HG02938 (cell line): ENCODE measurements around the gene CHCHD3.

Experiments
- ATAC-seq: cut with Tn5 transposase; IDR thresholded peaks from one replicate; pipeline ENCODE4 v1.9.1; 2021; ENCODE audit warnings: mild to moderate bottlenecking, moderate library complexity; ENCODE audit not compliant: unreplicated experiment

The CHCHD3 gene

GRCh38 chr7:132755538-132756483, 326.1 kb downstream of the CHCHD3 start:
- no peak for ATAC-seq

- no peak for ATAC-seq
Observed at GRCh38 chr7:132752431-132752830, 329.5 kb downstream of the CHCHD3 start.

DNA sequence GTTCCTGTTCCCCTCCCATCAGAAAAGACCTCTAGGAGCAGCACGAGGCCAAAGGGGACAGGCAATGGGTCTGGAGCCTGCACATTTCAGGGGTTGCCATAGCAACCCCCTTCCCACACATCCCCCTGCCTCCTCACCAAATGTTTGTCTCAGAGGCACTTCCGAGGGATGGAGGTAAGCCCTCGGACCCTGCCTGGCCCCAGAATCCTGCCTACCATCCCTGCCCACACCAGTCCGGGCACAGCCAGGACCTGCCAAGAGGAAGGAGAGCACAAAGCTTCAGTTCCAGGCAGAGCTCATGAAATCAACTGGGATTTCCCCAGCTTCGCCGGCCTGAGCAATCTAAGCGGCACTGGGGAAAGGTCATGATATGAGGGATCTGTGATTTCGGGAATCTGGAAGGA, 330.6 kb downstream of the CHCHD3 start:
- ATAC-seq, result no peak

DNA sequence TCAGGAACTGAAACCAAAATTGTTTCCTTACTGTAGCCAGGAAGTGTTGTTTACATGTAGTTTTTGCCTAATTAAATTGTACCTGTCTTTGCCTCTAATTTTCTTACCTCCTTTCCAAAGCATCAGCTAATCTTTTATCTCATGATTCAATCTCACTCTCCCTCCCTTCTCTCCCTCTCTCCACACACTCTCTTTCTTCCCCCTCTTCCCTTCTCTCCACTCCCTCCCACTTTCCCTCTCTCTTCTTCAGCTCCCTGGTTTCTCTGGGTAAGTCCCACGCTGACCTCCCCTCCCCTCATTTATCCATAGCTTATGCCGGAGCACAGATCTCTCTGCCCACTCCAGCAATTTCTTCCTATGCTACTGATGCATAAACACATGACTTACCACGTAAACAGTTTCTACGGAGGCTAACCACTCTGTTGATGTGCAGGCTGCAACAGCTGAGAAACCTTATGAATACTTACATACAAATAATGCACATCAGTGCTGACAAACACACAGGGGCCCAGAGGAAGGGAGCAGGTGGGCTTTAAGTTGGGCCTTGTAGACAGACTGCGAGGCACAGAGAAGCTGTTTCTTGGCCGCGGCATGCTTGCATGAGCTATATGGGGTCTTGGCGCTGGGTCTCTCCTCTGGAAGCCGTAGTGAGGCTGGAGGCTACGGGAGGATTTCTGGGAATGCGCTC, 331.2 kb downstream of the CHCHD3 start:
- ATAC-seq, result no peak

DNA sequence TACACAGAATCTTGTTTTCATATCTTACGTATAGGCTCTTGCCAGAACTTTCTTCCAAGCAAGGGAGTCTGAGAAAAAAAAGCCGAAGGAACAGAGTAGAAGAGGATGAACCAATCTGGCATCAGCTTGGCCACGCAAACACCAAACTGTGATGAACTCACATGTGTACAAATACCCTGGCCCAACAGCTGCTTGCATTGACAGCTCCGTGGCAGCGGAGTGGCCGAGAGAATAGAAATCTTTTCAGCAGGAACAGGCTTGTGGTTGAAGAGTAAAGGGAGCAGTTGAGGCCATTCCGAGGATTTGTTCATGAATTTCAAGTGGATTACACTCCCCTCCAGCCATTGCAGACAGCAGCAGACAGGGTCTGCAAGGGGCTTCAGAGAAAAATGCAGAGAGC, 331.8 kb downstream of the CHCHD3 start:
- no peak for ATAC-seq

DNA sequence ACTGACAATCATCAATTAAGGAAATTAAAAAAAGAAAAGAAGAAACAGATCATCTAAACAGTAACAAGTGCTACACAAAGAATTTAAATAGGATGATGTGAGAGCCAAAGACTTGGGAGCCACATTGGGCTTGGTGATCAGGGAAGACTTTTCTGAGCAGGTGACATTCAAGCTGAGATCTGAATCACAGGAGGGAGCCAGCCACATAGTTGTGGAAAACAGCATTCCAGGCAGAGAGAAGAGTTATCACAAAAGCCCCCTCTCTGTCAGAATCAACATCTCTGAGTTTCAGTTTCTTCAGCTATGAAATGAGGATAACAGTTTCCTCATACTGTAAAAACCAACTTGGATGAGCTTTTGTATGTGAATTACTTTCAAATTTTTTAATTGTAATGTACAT, 336.4 kb downstream of the CHCHD3 start:
- ATAC-seq, result no peak

DNA sequence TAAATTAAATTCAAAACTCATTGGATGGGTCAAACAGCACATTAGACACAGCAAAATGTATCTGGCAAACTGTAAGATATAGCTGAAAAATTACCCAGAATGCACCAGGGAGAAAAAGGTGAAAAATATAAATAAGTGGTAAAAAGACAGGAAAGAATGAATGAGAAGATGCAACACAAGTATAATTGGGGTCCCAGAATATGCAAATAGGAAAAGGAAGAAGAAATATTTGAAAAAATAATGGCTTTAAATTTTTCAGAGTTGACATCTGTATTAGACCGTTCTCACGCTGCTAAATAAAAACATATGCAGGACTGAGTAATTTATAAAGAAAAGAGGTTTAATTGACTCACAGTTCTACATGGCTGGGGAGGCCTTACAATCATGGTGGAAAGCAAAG, 337.9 kb downstream of the CHCHD3 start:
- no peak for ATAC-seq

DNA sequence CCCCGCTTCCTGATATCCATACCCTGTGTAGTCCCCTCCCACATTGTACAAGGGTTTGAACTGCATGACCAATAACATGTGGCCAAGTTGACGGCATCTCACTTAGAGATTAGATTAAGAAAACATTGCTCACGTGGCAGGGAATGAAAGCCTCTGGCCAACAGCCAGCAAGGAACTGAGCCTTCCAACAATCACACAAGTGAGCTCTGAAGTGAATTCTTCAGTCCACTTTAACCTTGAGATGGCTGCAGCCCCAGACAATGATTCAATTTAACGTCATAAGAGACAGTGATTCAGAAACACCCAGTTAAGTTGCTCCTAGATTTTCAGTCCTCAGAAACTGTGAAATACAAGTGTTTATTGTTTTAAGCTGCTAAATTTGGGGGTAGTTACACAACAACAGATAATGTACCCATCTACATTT, 339.7 kb downstream of the CHCHD3 start:
- ATAC-seq, result no peak

DNA sequence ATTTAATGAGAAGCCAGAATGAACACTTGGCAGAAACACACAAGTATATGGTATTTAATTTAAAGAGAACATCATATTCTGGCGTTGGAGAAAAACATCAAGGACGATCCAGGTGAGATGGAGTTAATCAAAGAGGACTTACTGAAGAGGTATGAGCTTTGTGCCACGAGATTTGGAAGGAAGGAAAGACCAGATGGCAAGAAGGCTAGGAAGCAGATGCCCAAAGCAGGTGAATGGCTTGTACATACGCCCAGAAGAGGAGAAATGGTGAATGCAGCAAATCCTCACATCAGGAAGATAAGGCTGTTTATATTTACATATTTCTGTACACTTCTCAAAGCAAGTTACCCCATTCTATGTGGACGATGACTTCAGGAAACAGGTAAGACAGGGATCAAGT, 341.7 kb downstream of the CHCHD3 start:
- ATAC-seq, result no peak

DNA sequence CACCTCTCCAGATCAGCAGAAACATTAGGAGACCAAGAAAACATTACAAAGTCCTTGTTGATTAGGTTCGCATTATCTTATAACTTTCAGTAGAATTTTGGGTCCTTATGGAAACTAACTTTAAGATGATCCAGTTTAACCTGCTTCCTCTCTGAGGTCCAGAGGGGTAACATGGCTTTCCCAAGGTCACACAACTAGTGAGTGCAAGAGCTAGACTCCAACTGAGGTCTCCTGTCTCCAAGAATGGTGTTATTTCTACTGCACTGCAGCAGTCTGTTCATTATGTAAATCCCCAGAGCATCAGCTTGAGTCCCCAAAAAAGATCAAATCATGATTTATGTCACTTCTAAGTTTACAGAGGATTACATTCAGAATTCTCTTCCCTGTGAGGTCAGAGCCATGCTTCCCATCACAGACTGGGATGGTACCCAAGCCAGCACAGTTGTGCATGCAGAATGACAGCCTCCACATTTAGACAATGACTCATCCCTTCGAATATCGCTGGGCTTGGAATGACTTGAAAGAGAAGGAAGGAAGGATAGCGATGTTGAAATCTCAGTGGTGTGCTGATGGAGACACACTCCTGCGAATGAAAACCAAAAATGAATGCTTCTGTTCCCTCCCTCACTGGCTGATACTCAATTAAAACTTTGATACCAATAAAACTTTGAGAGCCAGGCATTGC, 342.5 kb downstream of the CHCHD3 start:
- ATAC-seq, result no peak

DNA sequence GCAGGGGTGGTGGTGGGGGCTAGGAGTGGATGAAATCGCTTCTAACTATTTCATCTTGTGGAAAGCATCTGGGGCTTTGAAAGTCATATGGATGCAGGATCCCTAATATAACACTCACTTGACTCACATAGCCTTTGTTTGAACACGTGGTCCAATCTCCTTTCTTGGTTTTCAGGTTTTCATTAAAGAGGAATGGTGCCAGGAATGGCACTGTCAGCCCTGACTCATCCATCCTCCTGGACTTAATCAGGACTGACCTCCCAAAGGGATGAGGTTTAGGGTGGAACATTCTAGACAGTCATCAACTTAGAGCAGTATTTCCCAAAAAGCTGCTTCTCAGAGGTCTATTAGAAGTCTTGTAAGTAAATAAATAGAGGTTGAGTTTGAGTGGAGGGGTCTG, 343.6 kb downstream of the CHCHD3 start:
- no peak for ATAC-seq

DNA sequence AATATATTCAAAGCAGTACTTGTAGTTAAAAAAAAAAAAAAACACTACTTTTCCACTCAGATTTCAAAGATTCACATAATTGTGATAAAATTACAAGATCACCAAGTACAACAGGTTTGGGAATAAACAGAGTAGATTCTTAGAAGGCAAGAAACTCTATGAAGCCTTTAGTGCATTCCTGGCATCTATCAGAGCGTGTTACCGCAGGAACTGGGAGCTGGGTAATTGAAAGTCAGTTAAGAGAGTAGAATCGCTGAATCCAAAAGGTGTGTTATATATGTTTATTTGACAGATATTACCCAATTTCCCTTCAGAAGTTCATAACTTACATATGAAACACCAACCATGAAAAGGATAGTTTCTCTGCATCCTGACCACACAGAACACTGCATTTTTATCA, 346.4 kb downstream of the CHCHD3 start:
- no peak for ATAC-seq
